Endodermal cell (in vitro differentiated cells): ENCODE results near the gene ROR1. TPM values are rescaled to one million over a fixed set of nuclear protein-coding genes. Genes with fewer than 3 reads are reported as not detected.

Experiments
- DNase-seq: peaks from one replicate; pipeline ENCODE4 v3.0.0-alpha.2; 2017
- H3K27ac ChIP-seq: 2 replicates; pipeline ENCODE4 v1.5.1; 2013; ENCODE audit warnings: mild to moderate bottlenecking, low read depth, low read length, moderate library complexity
- H3K27me3 ChIP-seq: 2 replicates; pipeline ENCODE4 v1.6.1; 2013; ENCODE audit warnings: mild to moderate bottlenecking, low read length, moderate library complexity; ENCODE audit not compliant: insufficient read depth, control insufficient read depth, poor library complexity, severe bottlenecking
- H3K36me3 ChIP-seq: 2 replicates; pipeline ENCODE4 v1.7.0; 2013; ENCODE audit warnings: mild to moderate bottlenecking, low read length, moderate library complexity; ENCODE audit not compliant: control insufficient read depth, insufficient read depth
- H3K4me1 ChIP-seq: one replicate; pipeline ENCODE4 v1.7.0; 2013; ENCODE audit warnings: low read length; ENCODE audit not compliant: control insufficient read depth, insufficient read depth
- H3K4me3 ChIP-seq: 2 replicates; pipeline ENCODE4 v1.5.1; 2013; ENCODE audit warnings: mild to moderate bottlenecking, low read length, moderate library complexity
- H3K9ac ChIP-seq: 2 replicates; pipeline ENCODE4 v1.6.1; 2013; ENCODE audit warnings: mild to moderate bottlenecking, low read length, moderate library complexity; ENCODE audit not compliant: poor library complexity, severe bottlenecking; ENCODE audit errors: extremely low read depth
- H3K9me3 ChIP-seq: 2 replicates; pipeline ENCODE4 v1.6.1; 2013; ENCODE audit warnings: mild to moderate bottlenecking, low read length, moderate library complexity; ENCODE audit not compliant: control insufficient read depth
- H3K27ac Mint-ChIP-seq: 2 replicates; pipeline ENCODE4 v1.8.0; 2020; ENCODE audit warnings: mixed read lengths
- H3K27me3 Mint-ChIP-seq: 2 replicates; pipeline ENCODE4 v1.8.0; 2021; ENCODE audit warnings: mild to moderate bottlenecking, mixed read lengths; ENCODE audit not compliant: insufficient read depth
- H3K36me3 Mint-ChIP-seq: 2 replicates; pipeline ENCODE4 v1.8.0; 2020; ENCODE audit warnings: low read depth, mixed read lengths
- H3K4me1 Mint-ChIP-seq: 2 replicates; pipeline ENCODE4 v1.8.0; 2020; ENCODE audit warnings: mixed read lengths
- H3K4me3 Mint-ChIP-seq: 2 replicates; pipeline ENCODE4 v1.8.0; 2020; ENCODE audit warnings: mild to moderate bottlenecking, moderate library complexity, mixed read lengths
- H3K9me3 Mint-ChIP-seq: 2 replicates; pipeline ENCODE4 v1.8.0; 2020; ENCODE audit warnings: mild to moderate bottlenecking, mixed read lengths
- CTCF ChIP-seq: fragments of 200-600 bp; sonication (generic); conservative IDR thresholded peaks from 2 replicates; pipeline ENCODE4 v1.5.0; 2021; ENCODE audit warnings: antibody characterized with exemption, mild to moderate bottlenecking
- WGBS, 2 experiments: methylation state at CpG; one replicate each; pipeline versions ENCODE4 v1.1.5 to v1.1.7; 2013; ENCODE audit warnings: missing lambda C conversion rate in 2 of 2, mixed read lengths in 1 of 2; ENCODE audit not compliant: insufficient coverage in 1 of 2, insufficient read length in 1 of 2; 5-methylcytosine and 5-hydroxymethylcytosine counted together
- total RNA-seq, 2 donors: library from RNA; stranded (reverse); fragmentation: NEBNext Ultra II Directional in 1 of 2; extraction: Animal tissue kit (Norgen Biotek cat#: 25700) in 1 of 2; gene quantifications; 2 replicates in 1 of 2; 3 replicates in 1 of 2; pipeline ENCODE4 v1.2.1, GENCODE V29; 2021

The ROR1 gene
- total RNA-seq, 2 donors from 2014 or later: 77.4 to 77.9 TPM

- Mint-ChIP-seq H3K4me3 (no peak overlapping the region), H3K36me3 (peaks cover 39% of the 10 kb centered on the region), H3K9me3 (no peaks in the 10 kb centered on the region), H3K4me1 (peaks cover 37% of the 10 kb centered on the region), H3K27me3 (no peaks in the 10 kb centered on the region), H3K27ac (no peak overlapping the region)
- Histone ChIP-seq H3K4me3 (no peak overlapping the region), H3K9me3 (no peaks in the 10 kb centered on the region), H3K36me3 (peaks cover 5% of the 10 kb centered on the region), H3K27ac (no peak overlapping the region), H3K27me3 (no peaks in the 10 kb centered on the region), H3K4me1 (peaks cover 20% of the 10 kb centered on the region), H3K9ac (no peak overlapping the region)
- no peak for DNase-seq
- no peak for TF ChIP-seq CTCF
- WGBS, 2 experiments: 91 to 93% methylated on average over 4 of the region's 4 CpGs
Measured at GRCh38 chr1:64150266-64150665, 376.4 kb downstream of the ROR1 start.

GRCh38 chr1:64150729-64151230, 377.0 kb downstream of the ROR1 start:
- no peaks in the 10 kb centered on the region for H3K9me3 ChIP-seq
- H3K27me3 ChIP-seq: no peaks in the 10 kb centered on the region
- no peaks in the 10 kb centered on the region for H3K9me3 Mint-ChIP-seq
- no peak overlapping the region for H3K4me3 ChIP-seq
- 94 to 100% methylated on average over 1 to 2 of the region's 2 CpGs for WGBS, 2 experiments
- peaks cover 34% of the 10 kb centered on the region for H3K36me3 Mint-ChIP-seq
- no peak overlapping the region for H3K27ac Mint-ChIP-seq
- peaks cover 1% of the 10 kb centered on the region for H3K36me3 ChIP-seq
- peaks cover 40% of the 10 kb centered on the region for H3K4me1 Mint-ChIP-seq
- peaks cover 22% of the 10 kb centered on the region for H3K4me1 ChIP-seq
- no peak overlapping the region for H3K27ac ChIP-seq
- H3K27me3 Mint-ChIP-seq: no peaks in the 10 kb centered on the region
- no peak for DNase-seq
- no peak for TF ChIP-seq CTCF
- H3K9ac ChIP-seq: no peak overlapping the region
- H3K4me3 Mint-ChIP-seq: no peak overlapping the region

GRCh38 chr1:64155278-64155677, 381.5 kb downstream of the ROR1 start:
- H3K27ac Mint-ChIP-seq: no peak overlapping the region
- H3K27ac ChIP-seq: peak overlapping the region; percentile 56
- H3K36me3 Mint-ChIP-seq: peaks cover 33% of the 10 kb centered on the region
- H3K4me1 ChIP-seq: peaks cover 9% of the 10 kb centered on the region
- H3K4me3 Mint-ChIP-seq: no peak overlapping the region
- H3K27me3 Mint-ChIP-seq: no peaks in the 10 kb centered on the region
- H3K27me3 ChIP-seq: no peaks in the 10 kb centered on the region
- WGBS, 2 experiments: 64% methylated on average over 1 of the region's 1 CpG
- no peak overlapping the region for H3K9ac ChIP-seq
- no peaks in the 10 kb centered on the region for H3K9me3 Mint-ChIP-seq
- TF ChIP-seq CTCF: peak; percentile 45
- H3K36me3 ChIP-seq: peaks cover 18% of the 10 kb centered on the region
- DNase-seq: no peak
- H3K4me1 Mint-ChIP-seq: peaks cover 9% of the 10 kb centered on the region
- H3K4me3 ChIP-seq: no peak overlapping the region
- H3K9me3 ChIP-seq: no peaks in the 10 kb centered on the region
